NCI-H2081 (cell line): ENCODE measurements around the gene YJU2.
"Not testable (repeated sequence)": the region's sequence is repeated elsewhere in the genome, so short reads cannot be mapped to it uniquely, and the experiment has no call there.

Source experiments
- DNase-seq, 2 experiments: peaks; one replicate each; lab custom pipeline; 2025; lab: John Stamatoyannopoulos, UW

Gene YJU2

GRCh38 chr19:4228765-4229178, 18.1 kb upstream of the YJU2 start:
- no peak for DNase-seq

GRCh38 chr19:4229179-4229931, 17.5 kb upstream of the YJU2 start, which contains the start of gene EBI3:
Gene EBI3, plus strand, starts transcription at chr19:4229523. Its CDS starts 28 bp downstream, at chr19:4229551.
- no peak for DNase-seq

GRCh38 chr19:4230237-4230636, 16.6 kb upstream of the YJU2 start:
- not testable (repeated sequence) for DNase-seq

- DNase-seq: not testable (repeated sequence)
Observed at GRCh38 chr19:4231521-4231920, 15.4 kb upstream of the YJU2 start.

- DNase-seq: not testable (repeated sequence)
Observed at GRCh38 chr19:4232139-4232538, 14.7 kb upstream of the YJU2 start.

GRCh38 chr19:4232614-4233281, 14.1 kb upstream of the YJU2 start:
- DNase-seq: no peak

GRCh38 chr19:4233282-4233853, 13.5 kb upstream of the YJU2 start:
- DNase-seq: peak; percentile 25

- no peak for DNase-seq
Observed at GRCh38 chr19:4234142-4234861, 12.6 kb upstream of the YJU2 start.

- no peak for DNase-seq
Observed at GRCh38 chr19:4234862-4235201, 12.0 kb upstream of the YJU2 start.

GRCh38 chr19:4237510-4237909, 9.4 kb upstream of the YJU2 start:
- not testable (repeated sequence) for DNase-seq

- no peak for DNase-seq
Observed at GRCh38 chr19:4238831-4239230, 8.0 kb upstream of the YJU2 start.

- DNase-seq: no peak
Observed at GRCh38 chr19:4241824-4242430, 5.0 kb upstream of the YJU2 start.

GRCh38 chr19:4245938-4246337, 942 bp upstream of the YJU2 start:
- not testable (repeated sequence) for DNase-seq

- no peak for DNase-seq
Observed at GRCh38 chr19:4256563-4256962, 9.7 kb downstream of the YJU2 start.

- no peak for DNase-seq
Observed at GRCh38 chr19:4257025-4257424, 10.1 kb downstream of the YJU2 start.

- no peak for DNase-seq
Observed at GRCh38 chr19:4258181-4258580, 11.3 kb downstream of the YJU2 start.

- no peak for DNase-seq
Observed at GRCh38 chr19:4260613-4261191, 13.8 kb downstream of the YJU2 start.

- DNase-seq: no peak
Observed at GRCh38 chr19:4264812-4265211, 17.9 kb downstream of the YJU2 start.

- DNase-seq: no peak
Observed at GRCh38 chr19:4266253-4267000, 19.5 kb downstream of the YJU2 start.

- DNase-seq: no peak
Observed at GRCh38 chr19:4267101-4267900, 20.4 kb downstream of the YJU2 start.
